HL-60 (cell line): ENCODE data around the gene CTDSPL2.

Source experiments
- DNase-seq, 2 experiments: peaks; one replicate each; pipeline ENCODE4 v3.0.0-alpha.2; 2010 to 2020; ENCODE audit warnings: low read depth in 1 of 2, low spot score in 1 of 2
- H3K27ac ChIP-seq: fragments of 250-450 bp; sonication (Bioruptor Pico); replicated peaks from 2 replicates; pipeline ENCODE4 v1.5.1; 2020; ENCODE audit warnings: mild to moderate bottlenecking, moderate library complexity
- H3K27me3 ChIP-seq: fragments of 250-450 bp; sonication (Bioruptor Pico); 2 replicates; pipeline ENCODE4 v1.5.1; 2021; ENCODE audit warnings: mild to moderate bottlenecking, moderate library complexity; ENCODE audit not compliant: insufficient read depth, poor library complexity, severe bottlenecking
- H3K4me3 ChIP-seq: replicated peaks from 2 replicates; pipeline ENCODE4 v1.5.1; 2011; ENCODE audit warnings: mild to moderate bottlenecking, control low read depth, low read length; ENCODE audit not compliant: insufficient read depth
- CTCF ChIP-seq: IDR thresholded peaks from one replicate; pipeline ENCODE4 v1.5.1; 2011; ENCODE audit warnings: low read length, control low read depth, inconsistent platforms; ENCODE audit not compliant: insufficient read depth
- GABPA ChIP-seq: IDR thresholded peaks from 2 replicates; pipeline ENCODE4 v1.6.1; 2012; ENCODE audit warnings: low read depth
- POLR2AphosphoS5 ChIP-seq: IDR thresholded peaks from 2 replicates; pipeline ENCODE4 v1.6.1; 2012; ENCODE audit warnings: low read depth
- REST ChIP-seq: IDR thresholded peaks from 2 replicates; pipeline ENCODE4 v1.6.1; 2012; ENCODE audit warnings: low read depth; ENCODE audit not compliant: insufficient replicate concordance
- SPI1 ChIP-seq: IDR thresholded peaks from 2 replicates; pipeline ENCODE4 v1.6.1; 2012; ENCODE audit warnings: low read depth, mild to moderate bottlenecking, borderline replicate concordance

Gene CTDSPL2

GRCh38 chr15:44570361-44570760 is 142.9 kb downstream of the CTDSPL2 start:
- no peaks in the 10 kb centered on the region for H3K27me3 ChIP-seq
- no peak overlapping the region for H3K27ac ChIP-seq
- no peak for TF ChIP-seq SPI1
- TF ChIP-seq CTCF, result no peak
- no peak for TF ChIP-seq REST
- no peak for TF ChIP-seq POLR2AphosphoS5
- no peak for TF ChIP-seq GABPA
- no peak for DNase-seq
- H3K4me3 ChIP-seq, result no peak overlapping the region

- no peak for DNase-seq
- Histone ChIP-seq H3K4me3 (no peak overlapping the region), H3K27ac (no peak overlapping the region), H3K27me3 (no peaks in the 10 kb centered on the region)
- no peak for TF ChIP-seq CTCF
- no peak for TF ChIP-seq POLR2AphosphoS5
- no peak for TF ChIP-seq GABPA
- TF ChIP-seq REST, result no peak
- TF ChIP-seq SPI1, result no peak
Measured at GRCh38 chr15:44573386-44573785, 146.0 kb downstream of the CTDSPL2 start.

- no peak for DNase-seq
- H3K27me3 ChIP-seq, result no peaks in the 10 kb centered on the region
- TF ChIP-seq SPI1 (no peak), GABPA (no peak), REST (no peak), POLR2AphosphoS5 (no peak), CTCF (no peak)
- no peak overlapping the region for H3K4me3 ChIP-seq
- H3K27ac ChIP-seq, result no peak overlapping the region
Measured at GRCh38 chr15:44574734-44575133, 147.3 kb downstream of the CTDSPL2 start.
